K562 (cell line): Measurements from ENCODE around the gene ZNF699. TPM values are rescaled to one million over a fixed set of nuclear protein-coding genes. Genes with fewer than 3 reads are reported as not detected.
A peak's percentile ranks its signal among the peaks of the same experiment; 100 is the strongest.

Source experiments
- ATAC-seq: fragments of 200-7000 bp; cut with Tn5 transposase; 3 replicates; pipeline ENCODE4 v1.9.1; 2020; ENCODE audit warnings: moderate library complexity
- BruUV-seq: library from RNA; stranded (reverse); fragments of 400-500 nt; replicated peaks from 2 replicates; lab custom pipeline; 2021; lab: Mats Ljungman, UMichigan
- CTCF ChIA-PET: fragments of 300-600 bp; formaldehyde crosslinking; extraction: SDS; loops from one replicate; lab custom pipeline; 2021; ENCODE audit warnings: low intra/inter-chr PET ratio; lab: Yijun Ruan, JAX
- POLR2A ChIA-PET: fragments of 300-600, 350-650 bp; sonication (Branson Sonifier 250); formaldehyde crosslinking; extraction: SDS; loops from one replicate; lab custom pipeline; 2021; ENCODE audit warnings: antibody characterized with exemption, inconsistent platforms; lab: Yijun Ruan, JAX
- DNase-seq, 4 experiments: peaks; one replicate each; pipeline versions ENCODE4 v3.0.0 to v3.0.0-alpha.2; 2011 to 2018; ENCODE audit warnings: low spot score in 3 of 4, mixed read lengths in 3 of 4; ENCODE audit errors: extremely low read depth in 1 of 4
- FAIRE-seq: peaks from 2 replicates; lab custom pipeline; 2011; peaks lifted over from hg19 to GRCh38; lab: Jason Lieb, UNC
- H2AFZ ChIP-seq: 2 replicates; pipeline ENCODE4 v1.6.0; 2011; ENCODE audit warnings: low read depth, low read length, control low read depth, inconsistent platforms
- H3K27ac ChIP-seq: fragments of 200-600 bp; 3 replicates; pipeline ENCODE4 v1.8.0; 2011; ENCODE audit warnings: low read depth, mild to moderate bottlenecking, control low read depth, inconsistent platforms, low read length, moderate library complexity, mixed read lengths; ENCODE audit errors: extremely low read depth
- H3K27me3 ChIP-seq, 2 experiments: fragments of 300-600 bp in 1 of 2; 2 replicates in 1 of 2; 3 replicates in 1 of 2; pipeline versions ENCODE4 v1.6.0 to v1.8.0; 2011; ENCODE audit warnings: inconsistent platforms in 2 of 2, low read length in 2 of 2, mild to moderate bottlenecking in 1 of 2, mixed read lengths in 1 of 2, moderate library complexity in 1 of 2; ENCODE audit not compliant: control insufficient read depth in 2 of 2, insufficient read depth in 2 of 2
- H3K36me3 ChIP-seq: fragments of 300-600 bp; 3 replicates; pipeline ENCODE4 v1.8.0; 2011; ENCODE audit warnings: mild to moderate bottlenecking, low read length, inconsistent platforms; ENCODE audit not compliant: control insufficient read depth, insufficient read depth
- H3K4me1 ChIP-seq, 2 experiments: fragments of 200-600 bp in 1 of 2; replicated peaks in 1 of 2; 2 replicates in 1 of 2; 3 replicates in 1 of 2; pipeline versions ENCODE4 v1.5.1 to v1.8.0; 2011; ENCODE audit warnings: inconsistent platforms in 2 of 2, low read length in 2 of 2, mild to moderate bottlenecking in 1 of 2, mixed read lengths in 1 of 2, moderate library complexity in 1 of 2; ENCODE audit not compliant: control insufficient read depth in 2 of 2, insufficient read depth in 2 of 2
- H3K4me2 ChIP-seq: 2 replicates; pipeline ENCODE4 v1.6.1; 2011; ENCODE audit warnings: low read length, control low read depth, inconsistent platforms, mixed read lengths; ENCODE audit not compliant: insufficient read depth
- H3K4me3 ChIP-seq: fragments of 200-600 bp; sonication (generic), shearing (Covaris generic); 2 replicates; pipeline ENCODE4 v1.5.1; 2016; ENCODE audit warnings: control low read depth, inconsistent platforms
- H3K79me2 ChIP-seq: fragments of 200-600 bp; 3 replicates; pipeline ENCODE4 v1.8.0; 2011; ENCODE audit warnings: low read length, inconsistent platforms; ENCODE audit not compliant: control insufficient read depth, insufficient read depth
- H3K9ac ChIP-seq, 2 experiments: 2 replicates each; pipeline versions ENCODE4 v1.6.0 to v1.6.1; 2011; ENCODE audit warnings: low read depth in 2 of 2, low read length in 2 of 2, control low read depth in 1 of 2, inconsistent platforms in 1 of 2, mild to moderate bottlenecking in 1 of 2, mixed read lengths in 1 of 2; ENCODE audit not compliant: insufficient read depth in 1 of 2
- H3K9me1 ChIP-seq: one replicate; pipeline ENCODE4 v1.6.0; 2011; ENCODE audit warnings: inconsistent platforms, mild to moderate bottlenecking, low read length, moderate library complexity; ENCODE audit not compliant: control insufficient read depth, insufficient read depth
- H3K9me3 ChIP-seq: replicated peaks from 2 replicates; pipeline ENCODE4 v1.5.1; 2011; ENCODE audit warnings: low read depth, low read length, inconsistent platforms; ENCODE audit not compliant: control insufficient read depth, insufficient read depth
- H4K20me1 ChIP-seq: replicated peaks from 2 replicates; pipeline ENCODE4 v1.6.1; 2011; ENCODE audit warnings: low read length, inconsistent platforms, mixed read lengths; ENCODE audit not compliant: control insufficient read depth, insufficient read depth
- CBX3 ChIP-seq, 2 experiments: IDR thresholded peaks; 1 replicate in 1 of 2; 2 replicates in 1 of 2; pipeline ENCODE4 v1.6.1; 2012; ENCODE audit warnings: inconsistent platforms in 2 of 2, low read length in 2 of 2, borderline replicate concordance in 1 of 2, control low read depth in 1 of 2
- CBX5 ChIP-seq: IDR thresholded peaks from 2 replicates; pipeline ENCODE4 v1.6.1; 2014; ENCODE audit warnings: low read depth, borderline replicate concordance
- CCNT2 ChIP-seq: IDR thresholded peaks from 2 replicates; pipeline ENCODE4 v1.6.1; 2011; ENCODE audit warnings: borderline replicate concordance, low read depth, mild to moderate bottlenecking, moderate library complexity, mixed read lengths, low read length; ENCODE audit not compliant: insufficient read length; ENCODE audit errors: extremely low read depth
- IRF2 ChIP-seq: sonication (generic); formaldehyde crosslinking; IDR thresholded peaks from 2 replicates; pipeline ENCODE4 v1.8.1; 2022; ENCODE audit warnings: mild to moderate bottlenecking, missing genetic modification reagents
- RBM25 ChIP-seq: fragments of 200-400 bp; formaldehyde crosslinking; IDR thresholded peaks from 2 replicates; pipeline ENCODE4 v1.6.1; 2018; ENCODE audit warnings: low read length, low read depth, moderate library complexity; ENCODE audit not compliant: severe bottlenecking
- SREBF1 ChIP-seq: fragments of 150-350 bp; IDR thresholded peaks from 2 replicates; pipeline ENCODE4 v1.6.1; 2014; ENCODE audit warnings: antibody characterized with exemption, low read depth, low read length, borderline replicate concordance
- TARDBP ChIP-seq: fragments of 450-650 bp; IDR thresholded peaks from 2 replicates; pipeline ENCODE4 v1.6.1; 2016
- TEAD4 ChIP-seq, 2 experiments: sonication (generic) in 1 of 2; formaldehyde crosslinking in 1 of 2; IDR thresholded peaks; 2 replicates each; pipeline versions ENCODE4 v1.6.1 to v1.8.0; 2012 to 2022; ENCODE audit warnings: borderline replicate concordance in 1 of 2, inconsistent platforms in 1 of 2, low read length in 1 of 2, mild to moderate bottlenecking in 1 of 2, missing genetic modification reagents in 1 of 2
- TRIM28 ChIP-seq: fragments of 450-650 bp; IDR thresholded peaks from 2 replicates; pipeline ENCODE4 v1.6.1; 2017
- XRCC3 ChIP-seq: fragments of 450-650 bp; IDR thresholded peaks from 2 replicates; pipeline ENCODE4 v1.6.1; 2017; ENCODE audit warnings: mild to moderate bottlenecking, moderate library complexity
- ZNF239 ChIP-seq: fragments of 250-450 bp; sonication (Bioruptor Pico); IDR thresholded peaks from 2 replicates; pipeline ENCODE4 v1.4.0; 2020; ENCODE audit warnings: mild to moderate bottlenecking
- ZNF274 ChIP-seq: IDR thresholded peaks from 2 replicates; pipeline ENCODE4 v1.6.1; 2011; ENCODE audit warnings: low read depth, mild to moderate bottlenecking, low read length, moderate library complexity, borderline replicate concordance
- ZNF639 ChIP-seq, 2 experiments: fragments of 200-800 bp in 1 of 2; sonication (Bioruptor generic) in 1 of 2; sonication (generic) in 1 of 2; formaldehyde crosslinking in 1 of 2; IDR thresholded peaks in 1 of 2; conservative IDR thresholded peaks in 1 of 2; 2 replicates each; pipeline versions ENCODE4 v1.5.0 to v1.6.1; 2016 to 2020; ENCODE audit warnings: missing compliant biosample characterization in 1 of 2, missing genetic modification characterization in 1 of 2, missing genetic modification reagents in 1 of 2
- ZNF75A ChIP-seq: fragments of 450-650 bp; formaldehyde crosslinking; IDR thresholded peaks from 2 replicates; pipeline ENCODE4 v1.4.0; 2020; ENCODE audit warnings: mild to moderate bottlenecking
- WGBS: fragments of 100-300 bp; shearing (Covaris generic); methylation state at CpG from one replicate; pipeline ENCODE4 v1.1.6; 2016; ENCODE audit warnings: low coverage, mixed read lengths; ENCODE audit not compliant: insufficient coverage; ENCODE audit errors: missing lambda C conversion rate; 5-methylcytosine and 5-hydroxymethylcytosine counted together
- in situ Hi-C: fragments of 300-500 bp; cut with MboI; formaldehyde crosslinking; loops from 4 replicates; pipeline ENCODE4 v1.15.0; 2018; ENCODE audit warnings: inconsistent platforms, mixed read lengths
- intact Hi-C: fragments of 100-400 bp; cut with micrococcal nuclease; formaldehyde crosslinking; loops from 2 replicates; pipeline ENCODE4 v1.14.2; 2022
- polyA plus RNA-seq, 8 experiments: library from polyadenylated mRNA; depleted of rRNA in 4 of 8; stranded (reverse) in 5 of 8; unstranded in 3 of 8; fragments of >200 nt; fragmentation: Nextera tagmentation in 2 of 8; fragmentation: Illumina TruSeq in 1 of 8; extraction: Ambion mirVana in 2 of 8; extraction: Trizol in 1 of 8; gene quantifications; 2 replicates each; pipeline versions ENCODE4 v1.2.1 to v1.2.3, GENCODE V29; 2011 to 2014; ENCODE audit warnings: inconsistent platforms in 1 of 8, missing spikeins in 1 of 8
- total RNA-seq, 7 experiments: library from RNA; depleted of rRNA in 6 of 7; stranded (reverse); fragments of >200 nt in 6 of 7; fragmentation: Illumina TruSeq in 2 of 7; extraction: Trizol in 2 of 7; gene quantifications; 2 replicates each; pipeline versions ENCODE4 v1.2.1 to v1.2.3, GENCODE V29; 2011 to 2021; ENCODE audit warnings: low replicate concordance in 1 of 7

ZNF699 gene
- total and polyA plus RNA-seq, 9 of the 15 experiments (the other 6 are each of a cell fraction or from before 2014, with no cell fraction given) = 0.08 to 4.1 (median 3.1) TPM

GRCh38 chr19:9345005-9345404 lies 35.4 kb upstream of the ZNF699 start:
- BruUV-seq = no TSS peak
- no peaks in the 10 kb centered on the region for H3K4me1 ChIP-seq
- no peak overlapping the region for H2AFZ ChIP-seq
- no peaks in the 10 kb centered on the region for H3K79me2 ChIP-seq
- H3K9me3 ChIP-seq = peaks cover 21% of the 10 kb centered on the region
- CTCF ChIA-PET = no interaction called here
- H3K4me2 ChIP-seq = no peak overlapping the region
- POLR2A ChIA-PET = no interaction called here
- H3K27ac ChIP-seq = no peak overlapping the region
- FAIRE-seq (no peak), DNase-seq (no peak), ATAC-seq (no peak)
- intact Hi-C loops = no loop called here
- H3K4me3 ChIP-seq = no peak overlapping the region
- no peaks in the 10 kb centered on the region for H3K36me3 ChIP-seq
- in situ Hi-C loops = no loop called here
- no peak overlapping the region for H3K9ac ChIP-seq
- no peaks in the 10 kb centered on the region for H4K20me1 ChIP-seq
- H3K27me3 ChIP-seq = no peaks in the 10 kb centered on the region
- 6% methylated on average over 2 of the region's 2 CpGs for WGBS
- TF ChIP-seq CCNT2 (no peak), ZNF274 (no peak), RBM25 (peak; percentile 12), ZNF239 (no peak), IRF2 (CRISPR knock-in tag) (no peak)
- TF ChIP-seq, all 486 proteins: peak for 1
- H3K9me1 ChIP-seq = no peaks in the 10 kb centered on the region

GRCh38 chr19:9342610-9343304 lies 33.1 kb upstream of the ZNF699 start:
- BruUV-seq = no TSS peak
- intact Hi-C loops = no loop called here
- Histone ChIP-seq H4K20me1 (no peaks in the 10 kb centered on the region), H3K9me3 (peaks cover 21% of the 10 kb centered on the region), H3K4me1 (no peaks in the 10 kb centered on the region), H3K9ac (no peak overlapping the region), H3K79me2 (no peaks in the 10 kb centered on the region), H3K27me3 (no peaks in the 10 kb centered on the region), H3K36me3 (no peaks in the 10 kb centered on the region), H3K4me3 (no peak overlapping the region), H3K4me2 (no peak overlapping the region), H3K27ac (no peak overlapping the region), H3K9me1 (no peaks in the 10 kb centered on the region), H2AFZ (no peak overlapping the region)
- ATAC-seq (no peak), DNase-seq (no peak), FAIRE-seq (no peak)
- ChIA-PET CTCF (no interaction called here), POLR2A (no interaction called here)
- in situ Hi-C loops = no loop called here
- WGBS = 45% methylated on average over 6 of the region's 6 CpGs
- TF ChIP-seq TRIM28 = peak; percentile 73; the same call in 1 of the 2 replicates
- TF ChIP-seq XRCC3 = peak; percentile 62; the same call in 1 of the 2 replicates
- peak; percentile 60; the same call in 1 of the 2 replicates for TF ChIP-seq CBX5
- TF ChIP-seq SREBF1 = no peak
- 0 out of 3 replicates have a peak, but pooled peaks of 1 of the 2 experiments have one; percentile 25 for TF ChIP-seq CBX3 (IDR thresholded peaks at IDR 0.05; ENCODE audit: borderline replicate concordance in 1 of 2, low read length in 2 of 2)
- TF ChIP-seq ZNF639 (CRISPR knock-in tag; conservative IDR thresholded peaks at IDR 0.05 in 1 of 2, IDR thresholded peaks at IDR 0.05 in 1 of 2) = no peak
- TF ChIP-seq TEAD4 (IDR thresholded peaks at IDR 0.05; ENCODE audit: low read length) = 0 out of 2 replicates have a peak, but pooled peaks have one; percentile 32
- no peak for TF ChIP-seq TEAD4 (CRISPR knock-in tag; IDR thresholded peaks at IDR 0.05; ENCODE audit: borderline replicate concordance)
- TF ChIP-seq ZNF75A (CRISPR knock-in tag) = peak; percentile 64; the same call in 1 of the 2 replicates
- peak; percentile 98 for TF ChIP-seq ZNF274
- TF ChIP-seq TARDBP = no peak
